Common myeloid progenitor, CD34-positive (primary cell): ENCODE data around the gene PHF10.

Source experiments
- CTCF ChIA-PET: fragments of 350-600 bp; sonication (Branson Sonifier 250); formaldehyde crosslinking; loops from one replicate; lab custom pipeline; 2021; ENCODE audit warnings: antibody characterized with exemption; lab: Charles Lee
- POLR2A ChIA-PET: fragments of 350-600 bp; sonication (Branson Sonifier 250); formaldehyde crosslinking; loops from one replicate; lab custom pipeline; 2021; ENCODE audit warnings: antibody characterized with exemption; lab: Charles Lee
- DNase-seq, 3 donors: peaks; one replicate each; pipeline versions ENCODE4 v3.0.0 to v3.0.0-alpha.2; 2013
- H3K27ac ChIP-seq, 2 experiments: 1 replicate in 1 of 2; 2 replicates in 1 of 2; pipeline ENCODE4 v1.7.0; 2013; ENCODE audit warnings: inconsistent platforms in 2 of 2, low read length in 2 of 2, mild to moderate bottlenecking in 2 of 2, low read depth in 1 of 2, moderate library complexity in 1 of 2; ENCODE audit not compliant: severe bottlenecking in 2 of 2, insufficient read depth in 1 of 2, poor library complexity in 1 of 2
- H3K27me3 ChIP-seq, 5 experiments: replicated peaks in 2 of 5; 1 replicate in 3 of 5; 2 replicates in 2 of 5; pipeline versions ENCODE4 v1.6.1 to v1.7.0; 2013; ENCODE audit warnings: low read length in 4 of 5, mild to moderate bottlenecking in 2 of 5, moderate library complexity in 2 of 5, inconsistent platforms in 1 of 5; ENCODE audit not compliant: insufficient read depth in 5 of 5, control insufficient read depth in 4 of 5
- H3K36me3 ChIP-seq, 4 experiments: 1 replicate in 2 of 4; 2 replicates in 2 of 4; pipeline versions ENCODE4 v1.6.1 to v1.7.0; 2013; ENCODE audit warnings: low read length in 3 of 4, control low read depth in 1 of 4, mild to moderate bottlenecking in 1 of 4; ENCODE audit not compliant: control insufficient read depth in 4 of 4, insufficient read depth in 4 of 4
- H3K4me1 ChIP-seq, 4 experiments: 1 replicate in 3 of 4; 2 replicates in 1 of 4; pipeline versions ENCODE4 v1.6.1 to v1.7.1; 2013; ENCODE audit warnings: low read length in 3 of 4, mild to moderate bottlenecking in 3 of 4, control low read depth in 1 of 4, inconsistent platforms in 1 of 4, moderate library complexity in 1 of 4; ENCODE audit not compliant: control insufficient read depth in 4 of 4, insufficient read depth in 4 of 4; ENCODE audit errors: control extremely low read depth in 1 of 4
- H3K4me3 ChIP-seq, 7 experiments: 1 replicate in 4 of 7; 2 replicates in 3 of 7; pipeline versions ENCODE4 v1.5.1 to v1.7.0; 2013; ENCODE audit warnings: mild to moderate bottlenecking in 7 of 7, low read length in 6 of 7, moderate library complexity in 6 of 7, inconsistent platforms in 2 of 7, low read depth in 2 of 7, control low read depth in 1 of 7; ENCODE audit not compliant: insufficient read depth in 4 of 7, control insufficient read depth in 1 of 7; ENCODE audit errors: extremely low read depth in 1 of 7
- H3K9me3 ChIP-seq, 5 experiments: 1 replicate in 4 of 5; 2 replicates in 1 of 5; pipeline versions ENCODE4 v1.6.1 to v1.7.1; 2013; ENCODE audit warnings: low read length in 4 of 5, mild to moderate bottlenecking in 2 of 5, inconsistent platforms in 1 of 5, low read depth in 1 of 5, moderate library complexity in 1 of 5; ENCODE audit not compliant: control insufficient read depth in 4 of 5, insufficient read depth in 2 of 5; ENCODE audit errors: control extremely low read depth in 1 of 5
- WGBS: methylation state at CpG from one replicate; pipeline ENCODE4 v1.1.5; 2013; ENCODE audit not compliant: insufficient coverage; 5-methylcytosine and 5-hydroxymethylcytosine counted together

PHF10 gene

GRCh38 chr6:169723991-169724493 is 258 bp downstream of the PHF10 start:
- H3K9me3 ChIP-seq: no peaks in the 10 kb centered on the region
- H3K27ac ChIP-seq: no peak overlapping the region
- ChIA-PET CTCF (no interaction called here), POLR2A (interaction anchor here (1.4 to 2.9 kb wide), 4 partner anchors 14 to 28 kb away, joined by 4 to 17 read pairs (median 9); partner anchors contain the start of genes C6orf120, DYNLT2, ERMARD and WDR27)
- DNase-seq: peak; percentile 45 to 68 (median 60)
- WGBS: 0% methylated on average over 57 of the region's 89 CpGs
- H3K4me3 ChIP-seq: peak overlapping the region in 6 of 7 experiments; percentile 38 to 76 (median 62)
- H3K36me3 ChIP-seq: peaks cover 0 to 2% (median under 1%) of the 10 kb centered on the region in 4 experiments
- peaks cover 13 to 38% (median 27%) of the 10 kb centered on the region in 4 experiments for H3K4me1 ChIP-seq
- H3K27me3 ChIP-seq: no peaks in the 10 kb centered on the region

GRCh38 chr6:169723200-169723909 is 945 bp downstream of the PHF10 start:
- Histone ChIP-seq H3K27me3 (no peaks in the 10 kb centered on the region), H3K9me3 (no peaks in the 10 kb centered on the region), H3K4me1 (peaks cover 13 to 38% (median 27%) of the 10 kb centered on the region in 4 experiments), H3K4me3 (peak overlapping the region; percentile 76 to 89 (median 82)), H3K27ac (peak overlapping the region; percentile 66 to 87), H3K36me3 (peaks cover 0 to 5% (median 1%) of the 10 kb centered on the region in 4 experiments)
- DNase-seq: peak; percentile 79 to 90 (median 86)
- CTCF ChIA-PET: interaction anchor here (1.8 kb wide), 1 partner anchor 14 kb away, joined by 5 read pairs; no protein-coding TSS in a partner anchor
- WGBS: 0% methylated on average over 44 of the region's 70 CpGs
- POLR2A ChIA-PET: interaction anchor here (1.1 to 2.9 kb wide), 4 partner anchors 13 to 29 kb away, joined by 3 to 17 read pairs (median 8); partner anchors contain the start of genes C6orf120, DYNLT2, ERMARD and WDR27

GRCh38 chr6:169722362-169723199 is 1.7 kb downstream of the PHF10 start:
- no peaks in the 10 kb centered on the region for H3K9me3 ChIP-seq
- H3K27ac ChIP-seq: peak overlapping the region; percentile 66 to 87
- POLR2A ChIA-PET: interaction anchor here (1.1 to 2.9 kb wide), 4 partner anchors 12 to 29 kb away, joined by 3 to 17 read pairs (median 8); partner anchors contain the start of genes C6orf120, DYNLT2, ERMARD and WDR27

GRCh38 chr6:169720207-169720855 is 4.0 kb downstream of the PHF10 start:
- Histone ChIP-seq H3K36me3 (peaks cover 8 to 19% (median 10%) of the 10 kb centered on the region in 4 experiments), H3K27ac (no peak overlapping the region), H3K4me3 (no peak overlapping the region), H3K9me3 (no peaks in the 10 kb centered on the region), H3K4me1 (peaks cover 10 to 33% (median 22%) of the 10 kb centered on the region in 4 experiments), H3K27me3 (no peaks in the 10 kb centered on the region)
- ChIA-PET POLR2A (no interaction called here), CTCF (interaction anchor here (1.1 to 1.8 kb wide), 4 partner anchors 10 to 18 kb away, joined by 3 to 5 read pairs (median 4); partner anchors contain the start of genes C6orf120 and WDR27)
- 92% methylated on average over 3 of the region's 3 CpGs for WGBS
- peak in 2 of 3 donors; percentile 31 to 43 for DNase-seq

More at GRCh38 chr6:169722362-169723199, 1.7 kb downstream of the PHF10 start:
- WGBS: 2% methylated on average over 20 of the region's 22 CpGs
- Histone ChIP-seq H3K27me3 (no peaks in the 10 kb centered on the region), H3K36me3 (peaks cover 0 to 7% (median 1%) of the 10 kb centered on the region in 4 experiments), H3K4me3 (peak overlapping the region; percentile 27 to 89 (median 82)), H3K4me1 (peaks cover 13 to 36% (median 27%) of the 10 kb centered on the region in 4 experiments)
- peak; percentile 42 to 72 (median 70) for DNase-seq
- CTCF ChIA-PET: interaction anchor here (1.1 to 2.0 kb wide), 3 partner anchors 13 to 65 kb away, joined by 3 to 13 read pairs (median 5); no protein-coding TSS in a partner anchor

- no peak overlapping the region for H3K4me3 ChIP-seq
- no peak overlapping the region for H3K27ac ChIP-seq
- ChIA-PET CTCF (interaction anchor here (0.7 to 1.8 kb wide), 6 partner anchors 9 to 836 kb away, joined by 3 to 5 read pairs (median 3); partner anchors contain the start of genes C6orf120 and WDR27), POLR2A (no interaction called here)
- H3K27me3 ChIP-seq: no peaks in the 10 kb centered on the region
- DNase-seq: no peak
- no peaks in the 10 kb centered on the region for H3K9me3 ChIP-seq
- peaks cover 12 to 31% (median 18%) of the 10 kb centered on the region in 4 experiments for H3K36me3 ChIP-seq
- H3K4me1 ChIP-seq: peaks cover 6 to 25% (median 15%) of the 10 kb centered on the region in 4 experiments
- 100% methylated on average over 1 of the region's 4 CpGs for WGBS
Observed at GRCh38 chr6:169719117-169719516, 5.2 kb downstream of the PHF10 start.

GRCh38 chr6:169714595-169714994 is 9.7 kb downstream of the PHF10 start:
- no peak for DNase-seq
- peaks cover 19 to 61% (median 36%) of the 10 kb centered on the region in 4 experiments for H3K36me3 ChIP-seq
- WGBS: 94% methylated on average over 8 of the region's 9 CpGs

More at GRCh38 chr6:169714595-169714994, 9.7 kb downstream of the PHF10 start:
- H3K4me3 ChIP-seq: no peak overlapping the region
- ChIA-PET POLR2A (no interaction called here), CTCF (interaction anchor here (0.6 to 4.5 kb wide), 2 partner anchors 11 to 112 kb away, joined by 3 to 14 read pairs; no protein-coding TSS in a partner anchor)
- H3K27ac ChIP-seq: no peak overlapping the region
- H3K27me3 ChIP-seq: no peaks in the 10 kb centered on the region
- H3K9me3 ChIP-seq: no peaks in the 10 kb centered on the region
- no peaks in the 10 kb centered on the region for H3K4me1 ChIP-seq
